ENCODE measurements around the gene PARN.
A peak's percentile ranks its signal among the peaks of the same experiment; 100 is the strongest.

PARN gene

DNA sequence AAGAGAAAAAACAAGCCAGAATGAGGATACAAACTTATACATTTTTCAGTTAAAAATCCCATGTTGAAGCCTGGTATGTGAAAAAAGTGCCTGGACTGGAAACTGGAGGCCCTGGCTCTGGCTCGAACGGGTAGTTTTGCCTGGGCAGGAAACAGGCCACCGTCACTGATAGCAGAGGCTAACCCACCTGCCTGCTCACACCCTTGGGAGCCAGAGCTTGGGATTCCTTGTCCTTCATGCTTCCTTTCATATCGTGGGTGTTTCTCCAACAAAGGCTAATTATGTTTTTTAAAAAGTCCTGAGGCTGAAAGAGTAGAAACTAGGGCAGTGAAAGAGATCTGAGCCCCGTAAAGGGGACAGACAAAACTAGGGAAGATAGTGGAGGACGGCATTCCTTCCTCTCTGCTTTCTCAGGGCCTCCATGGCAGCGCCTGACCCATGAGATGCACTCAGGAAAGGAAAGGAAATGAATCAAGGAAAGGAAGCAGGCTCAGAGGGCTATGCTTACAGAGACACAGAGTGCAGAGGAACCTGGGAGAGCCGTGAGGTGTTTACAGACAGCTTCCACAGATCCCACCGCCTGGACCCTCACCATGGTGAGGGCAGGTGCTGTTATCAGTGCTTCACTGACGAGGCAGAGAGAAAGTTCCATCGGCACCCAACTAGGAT is 138.1 kb downstream of the PARN start:
- no peak overlapping the region for H3K27ac ChIP-seq
- no peak for TF ChIP-seq POLR2AphosphoS5 (IDR thresholded peaks at IDR 0.05; ENCODE audit: borderline replicate concordance, low read depth, low read length)
- no peak for TF ChIP-seq FOXP2 (optimal IDR thresholded peaks at IDR 0.05; ENCODE audit: control extremely low read depth, extremely low read length, insufficient read depth)
- TF ChIP-seq EZH2 (IDR thresholded peaks at IDR 0.05), result no peak
- no peaks in the 10 kb centered on the region for H3K9me3 ChIP-seq (ENCODE audit: low read depth, low read length)
- H3K9ac ChIP-seq (ENCODE audit: insufficient read length), result no peak overlapping the region
- H3K4me3 ChIP-seq, result no peak overlapping the region
- no peaks in the 10 kb centered on the region for H3K36me3 ChIP-seq (ENCODE audit: insufficient read depth, low read length)
- no peak for DNase-seq (ENCODE audit: low read depth, low spot score)

DNA sequence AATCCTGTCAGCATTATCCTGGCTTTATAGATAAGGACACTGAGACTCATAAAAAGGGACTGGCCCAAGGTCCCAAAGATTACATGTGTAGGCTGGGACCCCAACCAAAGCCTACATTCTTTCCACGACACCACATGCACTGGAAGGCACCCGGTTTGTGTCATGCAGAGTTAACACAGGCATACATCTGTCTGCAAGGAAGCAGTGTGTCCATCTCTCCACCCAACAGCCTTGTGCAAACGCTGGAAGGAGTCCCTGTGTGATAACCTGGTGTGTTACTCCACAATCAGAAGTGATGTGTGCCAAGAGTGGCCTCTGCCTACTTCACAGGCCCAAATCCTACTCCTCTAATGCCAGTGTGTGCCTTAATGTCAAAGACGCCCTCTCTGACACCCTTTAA is 139.8 kb downstream of the PARN start:
- no peak for TF ChIP-seq EZH2 (IDR thresholded peaks at IDR 0.05)
- no peak for TF ChIP-seq FOXP2 (optimal IDR thresholded peaks at IDR 0.05; ENCODE audit: control extremely low read depth, extremely low read length, insufficient read depth)
- TF ChIP-seq POLR2AphosphoS5 (IDR thresholded peaks at IDR 0.05; ENCODE audit: borderline replicate concordance, low read depth, low read length), result no peak

GRCh38 chr16:14489460-14489859 is 140.6 kb downstream of the PARN start:
- Histone ChIP-seq H3K9ac (ENCODE audit: insufficient read length) (no peak overlapping the region), H3K4me3 (no peak overlapping the region), H3K27ac (no peak overlapping the region), H3K36me3 (ENCODE audit: insufficient read depth, low read length) (no peaks in the 10 kb centered on the region), H3K9me3 (ENCODE audit: low read depth, low read length) (no peaks in the 10 kb centered on the region)
- no peak for DNase-seq (ENCODE audit: low read depth, low spot score)
- TF ChIP-seq EZH2 (IDR thresholded peaks at IDR 0.05), result no peak
- TF ChIP-seq POLR2AphosphoS5 (IDR thresholded peaks at IDR 0.05; ENCODE audit: borderline replicate concordance, low read depth, low read length), result no peak
- no peak for TF ChIP-seq FOXP2 (optimal IDR thresholded peaks at IDR 0.05; ENCODE audit: control extremely low read depth, extremely low read length, insufficient read depth)

More for the DNA sequence above, 139.8 kb downstream of the PARN start:
- no peak overlapping the region for H3K4me3 ChIP-seq
- no peak for DNase-seq (ENCODE audit: low read depth, low spot score)
- no peak overlapping the region for H3K27ac ChIP-seq
- no peaks in the 10 kb centered on the region for H3K9me3 ChIP-seq (ENCODE audit: low read depth, low read length)
- no peaks in the 10 kb centered on the region for H3K36me3 ChIP-seq (ENCODE audit: insufficient read depth, low read length)
- no peak overlapping the region for H3K9ac ChIP-seq (ENCODE audit: insufficient read length)

GRCh38 chr16:14487579-14487978 is 142.5 kb downstream of the PARN start:
- Histone ChIP-seq H3K9me3 (ENCODE audit: low read depth, low read length) (no peaks in the 10 kb centered on the region), H3K9ac (ENCODE audit: insufficient read length) (peak overlapping the region; percentile 32), H3K36me3 (ENCODE audit: insufficient read depth, low read length) (no peaks in the 10 kb centered on the region), H3K27ac (peak overlapping the region; percentile 80), H3K4me3 (peak overlapping the region; percentile 68)
- DNase-seq (ENCODE audit: low read depth, low spot score), result no peak
- no peak for TF ChIP-seq FOXP2 (optimal IDR thresholded peaks at IDR 0.05; ENCODE audit: control extremely low read depth, extremely low read length, insufficient read depth)

DNA sequence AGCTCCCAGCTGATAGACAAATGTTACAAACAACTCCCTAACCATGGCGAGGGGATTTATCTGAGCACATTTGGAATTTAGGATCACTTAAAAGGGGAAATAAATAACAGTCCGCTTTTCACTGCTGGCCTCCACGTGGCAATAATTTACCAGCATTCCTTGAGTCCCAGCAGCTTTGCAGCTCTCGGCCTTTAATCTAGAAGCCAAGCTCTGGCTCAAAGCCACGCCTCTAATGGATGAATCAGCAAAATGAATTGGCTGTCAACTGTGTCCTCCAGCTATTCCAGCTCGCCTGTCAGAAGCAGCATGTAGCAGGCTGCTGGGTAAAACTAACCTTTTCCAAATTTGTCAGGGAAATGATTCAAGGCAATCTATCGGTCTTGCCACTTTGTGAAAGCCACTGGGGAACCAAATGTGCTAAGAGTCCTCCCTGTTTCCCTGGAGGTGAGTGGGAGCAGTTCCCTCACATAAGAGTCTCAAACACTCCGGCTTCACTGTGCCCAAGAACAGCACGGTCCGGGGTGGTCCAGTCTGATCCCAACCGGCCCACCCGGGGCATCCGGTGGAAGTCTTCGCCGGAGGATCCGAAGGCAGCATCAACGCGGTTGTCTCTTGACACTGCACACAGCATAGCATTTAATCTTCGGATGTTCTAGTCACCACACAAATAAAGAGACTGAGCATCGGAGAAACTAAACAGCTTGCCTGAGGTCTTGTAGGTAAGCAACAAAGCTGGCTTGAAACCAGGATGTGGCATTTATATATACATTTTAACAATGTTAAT is 143.3 kb downstream of the PARN start:
- Histone ChIP-seq H3K4me3 (peak overlapping the region; percentile 68), H3K36me3 (ENCODE audit: insufficient read depth, low read length) (peaks cover 8% of the 10 kb centered on the region), H3K27ac (peak overlapping the region; percentile 80), H3K9me3 (ENCODE audit: low read depth, low read length) (no peaks in the 10 kb centered on the region), H3K9ac (ENCODE audit: insufficient read length) (peak overlapping the region; percentile 32)
- peak; percentile 60 for DNase-seq (ENCODE audit: low read depth, low spot score)
- TF ChIP-seq EZH2 (IDR thresholded peaks at IDR 0.05) (no peak), POLR2AphosphoS5 (IDR thresholded peaks at IDR 0.05; ENCODE audit: borderline replicate concordance, low read depth, low read length) (0 out of 2 replicates have a peak, but pooled peaks have one; percentile 41), FOXP2 (optimal IDR thresholded peaks at IDR 0.05; ENCODE audit: control extremely low read depth, extremely low read length, insufficient read depth) (peak; percentile 40)

- no peaks in the 10 kb centered on the region for H3K9me3 ChIP-seq (ENCODE audit: low read depth, low read length)
- peaks cover 15% of the 10 kb centered on the region for H3K36me3 ChIP-seq (ENCODE audit: insufficient read depth, low read length)
- H3K27ac ChIP-seq, result peak overlapping the region; percentile 80
- no peak for DNase-seq (ENCODE audit: low read depth, low spot score)
- peak overlapping the region; percentile 68 for H3K4me3 ChIP-seq
- peak overlapping the region; percentile 32 for H3K9ac ChIP-seq (ENCODE audit: insufficient read length)
- TF ChIP-seq EZH2 (IDR thresholded peaks at IDR 0.05) (no peak), FOXP2 (optimal IDR thresholded peaks at IDR 0.05; ENCODE audit: control extremely low read depth, extremely low read length, insufficient read depth) (no peak), POLR2AphosphoS5 (IDR thresholded peaks at IDR 0.05; ENCODE audit: borderline replicate concordance, low read depth, low read length) (no peak)
These were observed 144.1 kb downstream of the PARN start for GRCh38 chr16:14485811-14486519.

DNA sequence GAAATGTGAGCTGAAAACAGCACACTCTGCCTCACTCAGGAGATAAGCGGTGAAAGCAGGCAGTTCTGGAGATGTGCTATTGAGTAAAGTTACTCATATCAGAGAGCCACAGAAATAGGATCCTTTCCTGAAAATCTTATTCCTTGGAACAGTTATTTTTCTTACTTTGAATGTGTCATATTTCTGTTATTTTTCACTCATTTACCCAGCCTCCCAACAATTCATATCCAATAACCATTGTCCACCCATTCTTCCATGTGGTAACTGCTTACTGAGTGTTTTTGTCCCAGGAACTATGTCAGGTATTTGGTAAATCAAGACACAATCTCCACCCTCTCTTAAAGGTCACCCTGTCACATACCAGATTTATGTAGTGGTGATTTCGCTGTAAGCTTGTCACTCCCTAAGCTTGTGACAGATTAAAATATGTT is 144.9 kb downstream of the PARN start:
- DNase-seq (ENCODE audit: low read depth, low spot score), result no peak
- no peak overlapping the region for H3K9ac ChIP-seq (ENCODE audit: insufficient read length)
- peaks cover 21% of the 10 kb centered on the region for H3K36me3 ChIP-seq (ENCODE audit: insufficient read depth, low read length)
- H3K27ac ChIP-seq, result no peak overlapping the region
- no peak overlapping the region for H3K4me3 ChIP-seq
- H3K9me3 ChIP-seq (ENCODE audit: low read depth, low read length), result no peaks in the 10 kb centered on the region
- TF ChIP-seq EZH2 (IDR thresholded peaks at IDR 0.05) (no peak), POLR2AphosphoS5 (IDR thresholded peaks at IDR 0.05; ENCODE audit: borderline replicate concordance, low read depth, low read length) (no peak), FOXP2 (optimal IDR thresholded peaks at IDR 0.05; ENCODE audit: control extremely low read depth, extremely low read length, insufficient read depth) (no peak)

- no peak for DNase-seq (ENCODE audit: low read depth, low spot score)
- no peak overlapping the region for H3K4me3 ChIP-seq
- H3K36me3 ChIP-seq (ENCODE audit: insufficient read depth, low read length), result peaks cover 34% of the 10 kb centered on the region
- 0 out of 2 replicates have a peak, but pooled peaks cover under 1% of the 10 kb centered on the region for H3K9me3 ChIP-seq (ENCODE audit: low read depth, low read length)
- no peak overlapping the region for H3K27ac ChIP-seq
- no peak overlapping the region for H3K9ac ChIP-seq (ENCODE audit: insufficient read length)
- TF ChIP-seq POLR2AphosphoS5 (IDR thresholded peaks at IDR 0.05; ENCODE audit: borderline replicate concordance, low read depth, low read length) (no peak), FOXP2 (optimal IDR thresholded peaks at IDR 0.05; ENCODE audit: control extremely low read depth, extremely low read length, insufficient read depth) (no peak), EZH2 (IDR thresholded peaks at IDR 0.05) (no peak)
These were observed 146.2 kb downstream of the PARN start for GRCh38 chr16:14483819-14484385.
